ENCODE results near the gene FAM83B. TPM values are rescaled to one million over a fixed set of nuclear protein-coding genes. Genes with fewer than 3 reads are reported as not detected.
A peak's percentile ranks its signal among the peaks of the same experiment; 100 is the strongest.

Gene FAM83B
- total RNA-seq, 1 experiment from 2014 or later: 0.07 TPM

- CTCF ChIA-PET: no interaction called here
These were observed 31.2 kb downstream of the FAM83B start for GRCh38 chr6:54877713-54878317.

DNA sequence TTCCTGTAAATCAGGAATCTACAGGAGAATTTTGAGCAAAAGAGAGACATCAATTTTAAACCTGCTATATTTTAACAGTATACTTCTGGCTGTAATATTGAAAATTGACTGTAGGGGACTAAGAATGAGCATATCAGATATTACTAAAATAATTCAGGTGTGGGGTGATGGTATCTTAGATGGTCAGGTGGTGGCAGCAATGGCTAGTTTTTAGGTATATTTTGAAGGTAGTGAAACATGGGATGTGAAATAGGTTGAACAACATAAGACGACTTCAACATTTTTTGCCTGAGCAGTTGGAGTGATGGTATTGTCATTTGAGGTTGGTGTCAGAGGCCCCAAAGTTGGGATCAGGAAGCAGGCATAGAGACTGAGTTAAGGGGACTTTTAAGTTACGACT, 32.1 kb downstream of the FAM83B start:
- no peaks in the 10 kb centered on the region for H3K36me3 ChIP-seq (ENCODE audit: low read depth, low read length)
- no TSS peak for BruUV-seq (replicated peaks)
- H3K27ac ChIP-seq (ENCODE audit: low read length): no peak overlapping the region
- H4K20me1 ChIP-seq (ENCODE audit: low read length): no peaks in the 10 kb centered on the region
- TF ChIP-seq EZH2phosphoT487 (IDR thresholded peaks at IDR 0.05; ENCODE audit: borderline replicate concordance, low read length) (no peak), CTCF (conservative IDR thresholded peaks at IDR 0.05; ENCODE audit: low read depth, low read length) (peak; percentile 80)
- no peak overlapping the region for H3K4me2 ChIP-seq (ENCODE audit: low read length)
- H2AFZ ChIP-seq (ENCODE audit: low read length): no peak overlapping the region
- ATAC-seq (peak; percentile 48), DNase-seq (peak; percentile 69)
- no peaks in the 10 kb centered on the region for H3K27me3 ChIP-seq (ENCODE audit: low read length)
- intact Hi-C loops (cut with micrococcal nuclease): loop anchor here (1.0 to 10.0 kb wide), 4 partner anchors 39 to 364 kb away; no protein-coding TSS in a partner anchor
- ChIA-PET CTCF (no interaction called here), POLR2A (ENCODE audit: unreplicated experiment) (no interaction called here)
- no peak overlapping the region for H3K9ac ChIP-seq (ENCODE audit: low read length)
- H3K9me3 ChIP-seq (ENCODE audit: low read length): no peaks in the 10 kb centered on the region
- no peaks in the 10 kb centered on the region for H3K79me2 ChIP-seq (ENCODE audit: low read length)
- H3K9me2 ChIP-seq (replicated peaks; ENCODE audit: low read length): no peaks in the 10 kb centered on the region
- peaks cover 33% of the 10 kb centered on the region for H3K4me1 ChIP-seq (ENCODE audit: insufficient read depth, low read length)
- no peaks in the 10 kb centered on the region for H3F3A ChIP-seq (ENCODE audit: low read length, unreplicated experiment)
- no peak overlapping the region for H3K4me3 ChIP-seq (ENCODE audit: low read length)

More at GRCh38 chr6:54877713-54878317, 31.2 kb downstream of the FAM83B start:
- H3K9me2 ChIP-seq (replicated peaks; ENCODE audit: low read length): no peaks in the 10 kb centered on the region
- no peaks in the 10 kb centered on the region for H3K9me3 ChIP-seq (ENCODE audit: low read length)
- peaks cover 41% of the 10 kb centered on the region for H3K4me1 ChIP-seq (ENCODE audit: insufficient read depth, low read length)
- H3K79me2 ChIP-seq (ENCODE audit: low read length): no peaks in the 10 kb centered on the region
- ATAC-seq (no peak), DNase-seq (no peak)
- H3F3A ChIP-seq (ENCODE audit: low read length, unreplicated experiment): no peaks in the 10 kb centered on the region
- POLR2A ChIA-PET (ENCODE audit: unreplicated experiment): no interaction called here
- no peaks in the 10 kb centered on the region for H3K36me3 ChIP-seq (ENCODE audit: low read depth, low read length)
- no peak overlapping the region for H3K9ac ChIP-seq (ENCODE audit: low read length)
- H3K27ac ChIP-seq (ENCODE audit: low read length): no peak overlapping the region
- H2AFZ ChIP-seq (ENCODE audit: low read length): no peak overlapping the region
- no peak overlapping the region for H3K4me3 ChIP-seq (ENCODE audit: low read length)
- TF ChIP-seq EZH2 (IDR thresholded peaks at IDR 0.05; ENCODE audit: low read length, unreplicated experiment) (no peak), EZH2phosphoT487 (IDR thresholded peaks at IDR 0.05; ENCODE audit: borderline replicate concordance, low read length) (no peak), CTCF (conservative IDR thresholded peaks at IDR 0.05; ENCODE audit: low read depth, low read length) (no peak)
- H3K27me3 ChIP-seq (ENCODE audit: low read length): no peaks in the 10 kb centered on the region
- BruUV-seq (replicated peaks): no TSS peak
- no peak overlapping the region for H3K4me2 ChIP-seq (ENCODE audit: low read length)
- H4K20me1 ChIP-seq (ENCODE audit: low read length): no peaks in the 10 kb centered on the region
- intact Hi-C loops (cut with micrococcal nuclease): loop anchor here (1.0 to 10.0 kb wide), 4 partner anchors 39 to 364 kb away; no protein-coding TSS in a partner anchor

DNA sequence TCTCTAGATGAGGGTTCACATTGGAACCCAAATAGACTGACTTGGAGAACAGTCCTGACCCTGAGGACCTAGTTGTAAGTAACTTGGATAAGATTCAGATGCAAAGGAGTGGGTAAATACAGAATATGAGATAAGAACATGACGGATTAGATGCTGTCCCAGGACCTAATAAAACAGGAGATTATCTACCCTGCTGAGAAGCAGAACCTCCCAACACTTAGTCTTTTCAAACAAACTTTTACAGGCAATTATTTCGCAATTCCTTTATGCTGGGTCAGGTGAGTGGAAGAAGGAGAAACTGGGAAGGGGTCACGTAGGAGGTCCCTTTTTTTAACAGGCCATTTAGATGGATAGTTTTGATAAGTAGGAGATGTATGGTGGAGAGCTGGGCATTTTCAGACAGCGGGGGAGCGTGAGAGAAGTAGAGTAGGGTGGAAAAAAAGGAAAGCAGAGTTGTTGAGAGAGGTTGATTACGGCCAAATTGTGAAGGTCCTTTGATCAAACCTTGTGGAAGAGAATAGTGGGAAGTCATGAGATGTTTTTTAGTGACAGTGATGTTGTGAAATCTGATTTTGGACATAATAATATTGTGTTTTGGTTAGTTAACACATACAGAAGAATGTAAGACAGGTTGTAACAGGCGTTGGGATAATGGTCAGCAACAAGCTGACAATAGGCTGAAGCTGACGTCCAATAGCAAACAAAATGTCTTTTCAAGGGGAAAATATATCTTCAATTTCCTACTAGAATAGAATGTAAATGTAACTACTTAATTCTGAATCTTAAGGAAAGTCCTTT, 32.8 kb downstream of the FAM83B start:
- no peaks in the 10 kb centered on the region for H3K9me2 ChIP-seq (replicated peaks; ENCODE audit: low read length)
- CTCF ChIA-PET: interaction anchor here (0.7 kb wide), 1 partner anchor 48 kb away, joined by 3 read pairs; no protein-coding TSS in a partner anchor
- H3K9me3 ChIP-seq (ENCODE audit: low read length): no peaks in the 10 kb centered on the region
- H3K4me3 ChIP-seq (ENCODE audit: low read length): no peak overlapping the region
- H3K4me2 ChIP-seq (ENCODE audit: low read length): no peak overlapping the region
- POLR2A ChIA-PET (ENCODE audit: unreplicated experiment): no interaction called here
- no peaks in the 10 kb centered on the region for H3F3A ChIP-seq (ENCODE audit: low read length, unreplicated experiment)
- H3K79me2 ChIP-seq (ENCODE audit: low read length): no peaks in the 10 kb centered on the region
- H3K4me1 ChIP-seq (ENCODE audit: insufficient read depth, low read length): peaks cover 26% of the 10 kb centered on the region
- no peaks in the 10 kb centered on the region for H3K27me3 ChIP-seq (ENCODE audit: low read length)
- H2AFZ ChIP-seq (ENCODE audit: low read length): no peak overlapping the region
- H3K9ac ChIP-seq (ENCODE audit: low read length): no peak overlapping the region
- ATAC-seq (no peak), DNase-seq (no peak)
- no peaks in the 10 kb centered on the region for H4K20me1 ChIP-seq (ENCODE audit: low read length)
- intact Hi-C loops (cut with micrococcal nuclease): loop anchor here (5.0 to 10.0 kb wide), 3 partner anchors 38 to 363 kb away; no protein-coding TSS in a partner anchor
- H3K36me3 ChIP-seq (ENCODE audit: low read depth, low read length): no peaks in the 10 kb centered on the region
- no TSS peak for BruUV-seq (replicated peaks)
- TF ChIP-seq CTCF (conservative IDR thresholded peaks at IDR 0.05; ENCODE audit: low read depth, low read length): no peak
- no peak overlapping the region for H3K27ac ChIP-seq (ENCODE audit: low read length)
